ENCODE data around the gene KIF15. TPM values are rescaled to one million over a fixed set of nuclear protein-coding genes. Genes with fewer than 3 reads are reported as not detected.
"Not testable (repeated sequence)": the region's sequence is repeated elsewhere in the genome, so short reads cannot be mapped to it uniquely, and the experiment has no call there.

KIF15 gene
- polyA plus RNA-seq, 1 donor (not counting 4 experiments of a cell fraction or from before 2014, with no cell fraction given): 2.8 TPM

DNA sequence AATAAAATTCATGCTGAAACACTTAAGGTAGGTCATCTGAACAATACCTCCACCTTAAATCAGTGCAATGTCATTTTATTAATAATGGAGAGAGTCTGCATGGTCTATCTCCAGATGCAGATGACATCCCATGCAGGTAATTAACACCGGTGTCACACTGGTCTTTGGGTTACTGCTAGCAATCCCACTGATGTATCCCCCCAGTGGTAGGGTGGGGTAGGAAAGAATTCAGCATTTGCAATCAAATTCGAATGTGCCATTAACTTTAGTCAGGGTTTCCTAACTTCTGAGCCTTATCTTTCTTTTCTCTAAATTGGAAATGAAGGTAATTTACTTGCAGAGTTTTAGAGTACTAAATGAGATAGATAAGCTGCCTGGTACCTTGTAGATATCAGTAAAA, 44.4 kb downstream of the KIF15 start:
- Histone ChIP-seq H3K36me3 (ENCODE audit: control insufficient read depth in 2 of 2, extremely low read depth in 1 of 2, insufficient read depth in 2 of 2, low read length in 2 of 2) (peaks cover 2 to 9% of the 10 kb centered on the region in 2 experiments), H3K27me3 (ENCODE audit: control insufficient read depth, extremely low read depth, insufficient read depth, low read length) (no peaks in the 10 kb centered on the region), H3K9me1 (ENCODE audit: control insufficient read depth, extremely low read depth, insufficient read depth, low read length) (no peaks in the 10 kb centered on the region), H2AFZ (ENCODE audit: control insufficient read depth, low read length) (no peak overlapping the region), H3K9me3 (ENCODE audit: control insufficient read depth, low read depth, low read length) (no peaks in the 10 kb centered on the region), H3K4me1 (ENCODE audit: control insufficient read depth, extremely low read depth, insufficient read depth, low read length) (no peaks in the 10 kb centered on the region), H3K4me2 (ENCODE audit: control insufficient read depth, extremely low read depth, insufficient read depth, low read depth, low read length) (no peak overlapping the region), H4K20me1 (ENCODE audit: control insufficient read depth, extremely low read depth, insufficient read depth, low read length) (no peaks in the 10 kb centered on the region), H3K4me3 (ENCODE audit: control insufficient read depth in 2 of 3, extremely low read depth in 1 of 3, insufficient read depth in 2 of 3, low read depth in 1 of 3, low read length in 3 of 3) (no peak overlapping the region), H3K27ac (ENCODE audit: control insufficient read depth, insufficient read depth, low read length) (no peak overlapping the region), H3K79me2 (ENCODE audit: control insufficient read depth, insufficient read depth, low read length) (no peaks in the 10 kb centered on the region), H3K9ac (ENCODE audit: control insufficient read depth, extremely low read depth, insufficient read depth, low read length) (no peak overlapping the region)
- no peak for FAIRE-seq
- dilution Hi-C loops (cut with MboI; ENCODE audit: extremely low pct_ligation_motif_present, low sequenced_read_pairs): no loop called here
- TF ChIP-seq, protein P1, sequence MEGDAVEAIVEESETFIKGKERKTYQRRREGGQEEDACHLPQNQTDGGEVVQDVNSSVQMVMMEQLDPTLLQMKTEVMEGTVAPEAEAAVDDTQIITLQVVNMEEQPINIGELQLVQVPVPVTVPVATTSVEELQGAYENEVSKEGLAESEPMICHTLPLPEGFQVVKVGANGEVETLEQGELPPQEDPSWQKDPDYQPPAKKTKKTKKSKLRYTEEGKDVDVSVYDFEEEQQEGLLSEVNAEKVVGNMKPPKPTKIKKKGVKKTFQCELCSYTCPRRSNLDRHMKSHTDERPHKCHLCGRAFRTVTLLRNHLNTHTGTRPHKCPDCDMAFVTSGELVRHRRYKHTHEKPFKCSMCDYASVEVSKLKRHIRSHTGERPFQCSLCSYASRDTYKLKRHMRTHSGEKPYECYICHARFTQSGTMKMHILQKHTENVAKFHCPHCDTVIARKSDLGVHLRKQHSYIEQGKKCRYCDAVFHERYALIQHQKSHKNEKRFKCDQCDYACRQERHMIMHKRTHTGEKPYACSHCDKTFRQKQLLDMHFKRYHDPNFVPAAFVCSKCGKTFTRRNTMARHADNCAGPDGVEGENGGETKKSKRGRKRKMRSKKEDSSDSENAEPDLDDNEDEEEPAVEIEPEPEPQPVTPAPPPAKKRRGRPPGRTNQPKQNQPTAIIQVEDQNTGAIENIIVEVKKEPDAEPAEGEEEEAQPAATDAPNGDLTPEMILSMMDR (optimal IDR thresholded peaks at IDR 0.05 in 1 of 3, IDR thresholded peaks at IDR 0.05 in 1 of 3, conservative IDR thresholded peaks at IDR 0.05 in 1 of 3; ENCODE audit: extremely low read depth in 1 of 3, insufficient read depth in 2 of 3, low read length in 3 of 3): no peak
- no peak for TF ChIP-seq EZH2 (IDR thresholded peaks at IDR 0.05; ENCODE audit: low read length)
- no peak for DNase-seq (ENCODE audit: low read depth, low spot score)

DNA sequence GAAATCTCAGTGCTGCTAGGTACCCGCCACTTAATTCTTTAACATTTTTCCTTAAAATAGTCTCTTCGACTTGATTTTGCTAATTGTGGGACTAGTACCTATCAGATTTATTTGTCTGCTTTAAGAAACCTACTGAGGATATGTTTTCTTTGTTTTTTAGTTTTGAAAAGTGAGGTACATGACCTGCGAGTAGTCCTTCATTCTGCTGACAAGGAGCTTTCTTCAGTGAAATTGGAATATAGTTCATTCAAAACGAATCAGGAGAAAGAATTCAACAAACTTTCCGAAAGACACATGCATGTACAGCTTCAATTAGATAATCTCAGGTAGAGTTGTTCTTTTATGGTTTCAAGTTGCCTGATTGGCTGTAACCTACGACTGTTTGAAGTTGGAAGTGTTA, 53.2 kb downstream of the KIF15 start:
- dilution Hi-C loops (cut with MboI; ENCODE audit: extremely low pct_ligation_motif_present, low sequenced_read_pairs): no loop called here
- TF ChIP-seq, protein P1 (optimal IDR thresholded peaks at IDR 0.05 in 1 of 3, IDR thresholded peaks at IDR 0.05 in 1 of 3, conservative IDR thresholded peaks at IDR 0.05 in 1 of 3; ENCODE audit: extremely low read depth in 1 of 3, insufficient read depth in 2 of 3, low read length in 3 of 3): no peak
- no peak for TF ChIP-seq EZH2 (IDR thresholded peaks at IDR 0.05; ENCODE audit: low read length)
- DNase-seq (ENCODE audit: low read depth, low spot score) (no peak), FAIRE-seq (no peak)
- Histone ChIP-seq H3K9me1 (ENCODE audit: control insufficient read depth, extremely low read depth, insufficient read depth, low read length) (no peaks in the 10 kb centered on the region), H3K27ac (ENCODE audit: control insufficient read depth, insufficient read depth, low read length) (no peak overlapping the region), H3K4me2 (ENCODE audit: control insufficient read depth, extremely low read depth, insufficient read depth, low read depth, low read length) (no peak overlapping the region), H3K9me3 (ENCODE audit: control insufficient read depth, low read depth, low read length) (no peaks in the 10 kb centered on the region), H3K4me3 (ENCODE audit: control insufficient read depth in 2 of 3, extremely low read depth in 1 of 3, insufficient read depth in 2 of 3, low read depth in 1 of 3, low read length in 3 of 3) (no peak overlapping the region), H3K4me1 (ENCODE audit: control insufficient read depth, extremely low read depth, insufficient read depth, low read length) (no peaks in the 10 kb centered on the region), H3K79me2 (ENCODE audit: control insufficient read depth, insufficient read depth, low read length) (no peaks in the 10 kb centered on the region), H3K36me3 (ENCODE audit: control insufficient read depth in 2 of 2, extremely low read depth in 1 of 2, insufficient read depth in 2 of 2, low read length in 2 of 2) (peaks cover 0 to 5% of the 10 kb centered on the region in 2 experiments), H2AFZ (ENCODE audit: control insufficient read depth, low read length) (no peak overlapping the region), H4K20me1 (ENCODE audit: control insufficient read depth, extremely low read depth, insufficient read depth, low read length) (no peaks in the 10 kb centered on the region), H3K27me3 (ENCODE audit: control insufficient read depth, extremely low read depth, insufficient read depth, low read length) (no peaks in the 10 kb centered on the region), H3K9ac (ENCODE audit: control insufficient read depth, extremely low read depth, insufficient read depth, low read length) (no peak overlapping the region)

DNA sequence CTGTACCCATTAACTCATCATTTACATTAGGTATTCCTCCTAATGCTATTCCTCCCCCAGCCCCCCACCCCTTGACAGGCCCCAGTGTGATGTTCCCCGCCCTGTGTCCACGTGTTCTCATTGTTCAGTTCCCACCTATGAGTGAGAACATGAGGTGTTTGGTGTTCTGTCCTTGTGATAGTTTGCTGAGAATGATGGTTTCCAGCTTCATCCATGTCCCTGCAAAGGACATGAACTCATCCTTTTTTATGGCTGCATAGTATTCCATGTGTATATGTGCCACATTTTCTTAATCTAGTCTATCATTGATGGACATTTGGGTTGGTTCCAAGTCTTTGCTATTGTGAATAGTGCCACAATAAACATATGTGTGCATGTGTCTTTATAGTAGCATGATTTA, 54.7 kb downstream of the KIF15 start:
- H3K36me3 ChIP-seq (ENCODE audit: control insufficient read depth in 2 of 2, extremely low read depth in 1 of 2, insufficient read depth in 2 of 2, low read length in 2 of 2); H2AFZ ChIP-seq (ENCODE audit: control insufficient read depth, low read length); H3K79me2 ChIP-seq (ENCODE audit: control insufficient read depth, insufficient read depth, low read length); H3K4me1 ChIP-seq (ENCODE audit: control insufficient read depth, extremely low read depth, insufficient read depth, low read length); FAIRE-seq; H3K4me3 ChIP-seq (ENCODE audit: control insufficient read depth in 2 of 3, extremely low read depth in 1 of 3, insufficient read depth in 2 of 3, low read depth in 1 of 3, low read length in 3 of 3); H3K9me3 ChIP-seq (ENCODE audit: control insufficient read depth, low read depth, low read length); H3K4me2 ChIP-seq (ENCODE audit: control insufficient read depth, extremely low read depth, insufficient read depth, low read depth, low read length); H3K9me1 ChIP-seq (ENCODE audit: control insufficient read depth, extremely low read depth, insufficient read depth, low read length); dilution Hi-C loops (cut with MboI; ENCODE audit: extremely low pct_ligation_motif_present, low sequenced_read_pairs); H4K20me1 ChIP-seq (ENCODE audit: control insufficient read depth, extremely low read depth, insufficient read depth, low read length); DNase-seq (ENCODE audit: low read depth, low spot score); H3K9ac ChIP-seq (ENCODE audit: control insufficient read depth, extremely low read depth, insufficient read depth, low read length); H3K27ac ChIP-seq (ENCODE audit: control insufficient read depth, insufficient read depth, low read length); H3K27me3 ChIP-seq (ENCODE audit: control insufficient read depth, extremely low read depth, insufficient read depth, low read length): not testable (repeated sequence)

DNA sequence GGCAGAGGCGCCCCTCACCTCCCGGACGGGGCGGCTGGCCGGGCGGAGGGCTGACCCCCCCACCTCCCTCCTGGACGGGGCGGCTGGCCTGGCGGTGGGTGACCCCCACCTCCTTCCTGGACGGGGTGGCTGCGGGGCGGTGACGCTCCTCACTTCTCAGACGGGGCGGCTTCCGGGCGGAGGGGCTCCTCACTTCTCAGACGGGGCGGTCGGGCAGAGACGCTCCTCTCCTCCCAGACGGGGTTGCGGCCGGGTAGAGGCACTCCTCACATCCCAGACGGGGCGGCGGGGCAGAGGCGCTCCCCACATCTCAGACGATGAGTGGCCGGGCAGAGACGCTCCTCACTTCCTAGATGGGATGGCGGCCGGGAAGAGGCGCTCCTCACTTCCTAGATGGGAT, 59.6 kb downstream of the KIF15 start:
- H2AFZ ChIP-seq (ENCODE audit: control insufficient read depth, low read length); DNase-seq (ENCODE audit: low read depth, low spot score); H3K9me3 ChIP-seq (ENCODE audit: control insufficient read depth, low read depth, low read length); H3K4me3 ChIP-seq (ENCODE audit: control insufficient read depth in 2 of 3, extremely low read depth in 1 of 3, insufficient read depth in 2 of 3, low read depth in 1 of 3, low read length in 3 of 3); H4K20me1 ChIP-seq (ENCODE audit: control insufficient read depth, extremely low read depth, insufficient read depth, low read length); H3K36me3 ChIP-seq (ENCODE audit: control insufficient read depth in 2 of 2, extremely low read depth in 1 of 2, insufficient read depth in 2 of 2, low read length in 2 of 2); H3K9me1 ChIP-seq (ENCODE audit: control insufficient read depth, extremely low read depth, insufficient read depth, low read length); dilution Hi-C loops (cut with MboI; ENCODE audit: extremely low pct_ligation_motif_present, low sequenced_read_pairs); H3K4me1 ChIP-seq (ENCODE audit: control insufficient read depth, extremely low read depth, insufficient read depth, low read length); H3K27me3 ChIP-seq (ENCODE audit: control insufficient read depth, extremely low read depth, insufficient read depth, low read length); H3K9ac ChIP-seq (ENCODE audit: control insufficient read depth, extremely low read depth, insufficient read depth, low read length); H3K4me2 ChIP-seq (ENCODE audit: control insufficient read depth, extremely low read depth, insufficient read depth, low read depth, low read length); FAIRE-seq; H3K27ac ChIP-seq (ENCODE audit: control insufficient read depth, insufficient read depth, low read length); H3K79me2 ChIP-seq (ENCODE audit: control insufficient read depth, insufficient read depth, low read length): not testable (repeated sequence)
